HG02943 (cell line): ENCODE results near the gene KRTAP4-16.
"Not testable (repeated sequence)": the region's sequence is repeated elsewhere in the genome, so short reads cannot be mapped to it uniquely, and the experiment has no call there.

Source experiments
- ATAC-seq: cut with Tn5 transposase; IDR thresholded peaks from one replicate; pipeline ENCODE4 v1.9.1; 2021; ENCODE audit warnings: mild to moderate bottlenecking, low read depth, moderate library complexity; ENCODE audit not compliant: unreplicated experiment

KRTAP4-16 gene

GRCh38 chr17:41101586-41102259 is at the start of gene KRTAP4-16:
Gene KRTAP4-16, minus strand, starts transcription at chr17:41102209. Its CDS starts 0 bp downstream, at chr17:41102209.
- ATAC-seq = no peak

GRCh38 chr17:41151525-41151924 is 49.5 kb upstream of the KRTAP4-16 start:
- no peak for ATAC-seq

- ATAC-seq = no peak
Observed at GRCh38 chr17:41150026-41150425, 48.0 kb upstream of the KRTAP4-16 start.

- ATAC-seq = no peak
Observed at GRCh38 chr17:41149652-41149985, 47.6 kb upstream of the KRTAP4-16 start, which contains the start of gene KRTAP4-5. Gene KRTAP4-5, minus strand, starts transcription at chr17:41149825. Its CDS starts 58 bp downstream, at chr17:41149767.

GRCh38 chr17:41148971-41149651 is 47.1 kb upstream of the KRTAP4-16 start:
- ATAC-seq = not testable (repeated sequence)

DNA sequence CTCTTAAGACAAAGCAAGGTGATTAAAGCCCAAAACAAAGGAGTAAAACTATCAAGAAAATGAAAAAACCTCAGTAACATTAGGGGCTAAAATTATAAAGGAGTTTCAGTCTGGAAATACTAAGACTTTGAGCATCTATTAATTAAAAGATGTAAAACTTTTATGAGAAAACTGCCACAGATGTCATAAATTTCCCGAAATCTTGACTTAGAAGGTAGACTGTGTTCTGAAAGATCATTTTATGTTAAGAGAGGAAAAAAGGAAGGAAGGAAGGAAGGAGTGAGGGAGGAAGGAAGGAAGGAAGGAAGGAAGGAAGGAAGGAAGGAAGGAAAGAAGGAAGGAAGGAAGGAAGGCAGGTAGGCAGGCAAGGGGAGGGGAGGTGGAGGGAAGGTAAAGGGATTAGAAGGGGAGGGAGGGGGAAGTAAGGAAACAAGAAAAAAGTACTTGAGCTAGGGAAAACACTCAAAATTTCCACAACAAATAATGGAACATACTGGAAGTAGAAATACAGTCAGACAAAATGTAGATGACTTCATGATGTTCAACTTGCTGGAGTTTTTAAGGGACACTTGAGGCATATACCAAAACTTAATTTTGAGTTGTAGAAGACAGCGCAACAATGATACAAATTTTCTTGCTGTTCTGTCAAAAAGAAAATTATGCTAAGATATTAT is 45.7 kb upstream of the KRTAP4-16 start:
- no peak for ATAC-seq

GRCh38 chr17:41145261-41145660 is 43.3 kb upstream of the KRTAP4-16 start:
- ATAC-seq = no peak

DNA sequence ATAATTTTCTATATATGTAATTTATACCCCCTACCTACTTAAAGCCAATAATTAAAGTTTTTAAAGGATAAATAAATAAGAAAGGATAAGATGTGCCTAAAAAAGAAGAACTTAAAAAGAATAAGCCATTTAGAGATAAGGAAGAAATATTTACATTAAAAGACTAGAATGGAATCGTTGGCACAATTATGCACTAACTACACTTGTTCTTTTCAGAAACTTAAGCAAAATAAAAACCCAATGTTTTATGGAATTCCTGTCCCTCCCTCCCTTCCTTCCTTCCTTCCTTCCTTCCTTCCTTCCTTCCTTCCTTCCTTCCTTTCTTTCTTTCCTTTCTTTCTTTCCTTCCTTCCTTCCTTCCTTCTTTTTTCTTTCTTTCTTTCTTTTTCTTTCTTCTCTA is 42.8 kb upstream of the KRTAP4-16 start:
- no peak for ATAC-seq

- no peak for ATAC-seq
Observed at GRCh38 chr17:41141361-41141760, 39.4 kb upstream of the KRTAP4-16 start.

GRCh38 chr17:41140360-41141131 is 38.5 kb upstream of the KRTAP4-16 start, which contains the start of gene KRTAP4-6:
Gene KRTAP4-6, minus strand, starts transcription at chr17:41140544. Its CDS starts 57 bp downstream, at chr17:41140487.
- no peak for ATAC-seq

GRCh38 chr17:41139865-41140264 is 37.9 kb upstream of the KRTAP4-16 start:
- not testable (repeated sequence) for ATAC-seq

GRCh38 chr17:41133880-41134735 is 32.1 kb upstream of the KRTAP4-16 start:
- no peak for ATAC-seq

DNA sequence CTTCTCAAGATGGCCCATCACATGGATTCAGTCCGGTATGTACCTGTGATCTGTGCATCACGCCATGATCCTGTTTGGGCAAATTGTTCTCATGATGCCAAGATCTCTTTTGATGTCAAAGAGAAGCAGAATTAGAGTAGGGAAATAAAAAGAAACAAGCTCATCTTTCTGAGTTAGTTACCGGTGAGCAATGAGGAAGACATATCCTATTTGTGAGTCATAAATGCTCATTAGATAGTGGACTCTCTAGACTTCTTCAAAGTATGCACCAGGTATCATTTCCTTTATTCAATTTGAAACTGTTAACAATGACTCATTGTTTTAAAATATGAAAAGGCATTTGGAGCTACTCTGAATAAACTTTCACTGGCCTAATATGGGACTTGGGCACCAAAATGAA is 30.0 kb upstream of the KRTAP4-16 start:
- no peak for ATAC-seq

- ATAC-seq = no peak
Observed at GRCh38 chr17:41127371-41127770, 25.4 kb upstream of the KRTAP4-16 start.

DNA sequence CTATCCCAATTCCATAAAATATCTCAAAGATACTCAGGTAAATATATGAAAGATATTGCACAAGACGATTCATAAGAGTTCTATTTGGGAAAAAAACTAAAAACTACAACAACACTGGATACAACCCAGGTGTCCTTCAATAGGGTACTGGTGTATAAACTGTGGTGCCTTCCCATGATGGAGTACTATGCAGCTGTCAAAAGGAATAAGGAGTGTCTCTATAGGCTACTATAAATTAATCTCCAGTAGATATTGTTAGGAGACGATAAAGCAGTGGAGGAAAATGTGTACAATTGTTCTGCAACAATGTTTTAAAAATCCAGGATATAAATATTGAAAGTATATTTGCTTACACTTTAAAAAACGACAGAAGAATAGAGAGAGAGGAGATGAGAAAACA is 24.4 kb upstream of the KRTAP4-16 start:
- ATAC-seq = no peak

DNA sequence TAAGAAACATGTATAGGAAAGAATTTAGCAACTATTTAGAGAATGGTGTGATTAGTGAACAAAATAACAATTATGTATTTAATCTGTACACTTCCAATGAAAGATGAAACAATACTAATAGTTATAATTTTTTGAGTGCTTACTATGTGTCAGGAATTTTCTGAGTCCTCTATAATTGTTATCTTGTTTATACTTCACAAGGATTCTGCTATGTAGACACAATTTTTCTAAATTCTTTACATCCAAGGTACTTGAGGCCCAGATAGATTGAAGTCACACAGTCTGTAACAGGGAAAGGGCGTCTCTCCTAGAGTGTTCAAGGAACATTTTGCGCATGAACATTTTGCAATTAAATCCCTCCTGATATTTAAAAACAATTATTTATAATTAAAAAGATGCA is 23.1 kb upstream of the KRTAP4-16 start:
- no peak for ATAC-seq

DNA sequence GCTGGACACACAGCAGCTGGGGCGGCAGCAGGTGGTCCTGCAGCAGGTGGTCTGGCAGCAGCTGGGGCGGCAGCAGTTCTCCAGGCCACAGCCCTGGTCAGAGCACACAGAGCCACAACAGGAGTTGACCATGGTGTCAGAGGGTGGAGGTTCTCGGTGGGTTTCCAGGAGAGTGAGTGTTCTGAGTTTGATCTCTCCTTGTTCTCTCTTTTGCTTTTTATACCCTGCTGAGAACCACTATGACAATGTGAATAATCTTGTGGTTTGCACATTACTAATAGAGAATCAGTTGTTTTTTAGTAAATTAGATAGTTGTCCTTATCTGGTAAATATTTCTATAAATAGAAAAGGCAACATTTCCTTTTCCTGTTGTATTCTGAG is 22.0 kb upstream of the KRTAP4-16 start, which contains the start of gene KRTAP4-12:
Gene KRTAP4-12 (minus strand): TSS at position 192 of the 381 bp plus-strand sequence. CDS start 60 bp downstream, at position 132.
- not testable (repeated sequence) for ATAC-seq

DNA sequence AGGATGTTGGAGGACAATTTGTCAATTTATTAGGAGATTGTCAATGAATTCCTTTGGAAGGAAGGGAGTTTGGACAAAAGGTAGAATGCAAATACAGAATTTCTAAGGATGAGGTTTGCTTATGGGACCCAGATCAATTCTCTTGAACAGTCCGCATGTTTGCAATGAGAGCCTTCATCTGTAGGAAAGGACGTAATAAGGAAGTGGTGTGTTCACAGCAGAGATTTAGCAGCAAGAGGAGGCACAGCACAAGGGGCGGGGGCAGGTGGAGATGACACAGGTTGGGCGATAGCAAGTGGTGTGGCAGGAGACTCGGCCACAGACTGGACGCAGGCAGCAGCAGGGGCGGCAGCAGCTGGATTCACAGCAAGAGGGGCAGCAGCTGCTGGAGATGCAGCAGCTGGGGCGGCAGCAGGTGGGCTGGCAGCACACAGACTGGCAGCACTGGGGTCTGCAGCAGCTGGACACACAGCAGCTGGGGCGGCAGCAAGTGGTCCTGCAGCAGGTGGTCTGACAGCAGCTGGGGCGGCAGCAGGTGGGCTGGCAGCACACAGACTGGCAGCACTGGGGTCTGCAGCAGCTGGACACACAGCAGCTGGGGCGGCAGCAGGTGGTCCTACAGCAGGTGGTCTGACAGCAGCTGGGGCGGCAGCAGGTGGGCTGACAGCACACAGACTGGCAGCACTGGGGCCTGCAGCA is 21.4 kb upstream of the KRTAP4-16 start:
- not testable (repeated sequence) for ATAC-seq

DNA sequence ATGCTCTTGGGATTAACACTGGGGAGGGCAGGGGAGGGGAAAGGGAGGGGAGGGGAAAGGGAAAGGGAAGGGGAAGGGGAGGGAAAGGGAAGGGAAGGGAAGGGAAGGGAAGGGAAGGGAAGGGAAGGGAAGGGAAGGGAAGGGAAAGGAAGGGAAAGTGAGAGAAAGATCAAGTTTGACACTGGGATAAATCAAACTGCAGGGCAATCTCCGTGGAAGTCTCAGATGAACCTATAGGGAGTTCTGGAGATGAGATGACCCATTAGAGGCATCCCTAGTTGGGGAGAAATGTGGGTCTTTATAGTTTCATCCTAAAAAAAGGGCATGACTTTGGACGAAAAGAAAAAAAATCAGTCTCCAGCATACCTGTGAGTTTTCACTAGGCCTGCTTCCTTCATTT is 19.7 kb upstream of the KRTAP4-16 start:
- no peak for ATAC-seq
